Measurements from ENCODE around the gene PGM2.
"Not testable (repeated sequence)": the region's sequence is repeated elsewhere in the genome, so short reads cannot be mapped to it uniquely, and the experiment has no call there.

PGM2 gene

GRCh38 chr4:37826295-37827029, at the start of gene PGM2:
TSS of gene PGM2 (plus strand) at chr4:37826686. CDS start at chr4:37826733, 47 bp downstream.
- intact Hi-C loops (cut with DNase I) = loop anchor here (5.0 kb wide), 1 partner anchor 66 kb away; the partner anchor contains the start of gene TBC1D1
- peak; percentile 71 to 98 (median 84) for DNase-seq

- intact Hi-C loops (cut with DNase I) = no loop called here
- DNase-seq = no peak
Measured at GRCh38 chr4:37779896-37780295, 46.6 kb upstream of the PGM2 start.

- intact Hi-C loops (cut with DNase I) = loop anchor here (1.0 kb wide), 1 partner anchor 177 kb away; no protein-coding TSS in a partner anchor
Measured at GRCh38 chr4:37780444-37781130, 45.9 kb upstream of the PGM2 start.

GRCh38 chr4:37781131-37781455, 45.4 kb upstream of the PGM2 start:
- no peak for DNase-seq
- intact Hi-C loops (cut with DNase I) = loop anchor here (1.0 kb wide), 1 partner anchor 178 kb away; no protein-coding TSS in a partner anchor

More at GRCh38 chr4:37780444-37781130, 45.9 kb upstream of the PGM2 start:
- no peak for DNase-seq

- DNase-seq = not testable (repeated sequence)
Measured at GRCh38 chr4:37786267-37786666, 40.2 kb upstream of the PGM2 start.

GRCh38 chr4:37787883-37788460, 38.5 kb upstream of the PGM2 start:
- intact Hi-C loops (cut with DNase I); DNase-seq: not testable (repeated sequence)

More at GRCh38 chr4:37786267-37786666, 40.2 kb upstream of the PGM2 start:
- intact Hi-C loops (cut with DNase I) = not testable (repeated sequence)

- intact Hi-C loops (cut with DNase I) = no loop called here
- DNase-seq = no peak
Measured at GRCh38 chr4:37788819-37789218, 37.7 kb upstream of the PGM2 start.

- DNase-seq = no peak
- intact Hi-C loops (cut with DNase I) = no loop called here
Measured at GRCh38 chr4:37792241-37792640, 34.2 kb upstream of the PGM2 start.

- no peak for DNase-seq
- intact Hi-C loops (cut with DNase I) = no loop called here
Measured at GRCh38 chr4:37793562-37793961, 32.9 kb upstream of the PGM2 start.

- intact Hi-C loops (cut with DNase I) = no loop called here
- no peak for DNase-seq
Measured at GRCh38 chr4:37794056-37794455, 32.4 kb upstream of the PGM2 start.

GRCh38 chr4:37795581-37796195, 30.8 kb upstream of the PGM2 start:
- DNase-seq = no peak
- intact Hi-C loops (cut with DNase I) = no loop called here

- intact Hi-C loops (cut with DNase I) = no loop called here
- no peak for DNase-seq
Measured at GRCh38 chr4:37797374-37797773, 29.1 kb upstream of the PGM2 start.

GRCh38 chr4:37797923-37798322, 28.6 kb upstream of the PGM2 start:
- intact Hi-C loops (cut with DNase I) = no loop called here
- no peak for DNase-seq

GRCh38 chr4:37798616-37799015, 27.9 kb upstream of the PGM2 start:
- intact Hi-C loops (cut with DNase I) = no loop called here
- no peak for DNase-seq

GRCh38 chr4:37799941-37800554, 26.4 kb upstream of the PGM2 start:
- no peak for DNase-seq
- intact Hi-C loops (cut with DNase I) = loop anchor here (5.0 kb wide), 3 partner anchors 113 to 348 kb away; partner anchors contain the start of gene RELL1

- intact Hi-C loops (cut with DNase I) = loop anchor here (5.0 kb wide), 3 partner anchors 115 to 350 kb away; partner anchors contain the start of gene RELL1
- DNase-seq = peak in 9 of 10 donors; percentile 15 to 86 (median 39)
Measured at GRCh38 chr4:37802068-37802666, 24.3 kb upstream of the PGM2 start.

- intact Hi-C loops (cut with DNase I) = loop anchor here (1.0 to 5.0 kb wide), 5 partner anchors 116 to 351 kb away; partner anchors contain the start of gene RELL1
- DNase-seq = no peak
Measured at GRCh38 chr4:37803348-37803973, 23.0 kb upstream of the PGM2 start.

GRCh38 chr4:37805091-37805490, 21.4 kb upstream of the PGM2 start:
- intact Hi-C loops (cut with DNase I) = no loop called here

GRCh38 chr4:37812713-37813112, 13.8 kb upstream of the PGM2 start:
- DNase-seq = no peak
- intact Hi-C loops (cut with DNase I) = no loop called here

More at GRCh38 chr4:37805091-37805490, 21.4 kb upstream of the PGM2 start:
- no peak for DNase-seq
